Mammary epithelial cell (primary cell): ENCODE data around the gene RPTOR.

Experiments
- EZH2 ChIP-seq: IDR thresholded peaks from 2 replicates; pipeline ENCODE4 v1.6.1; 2012; ENCODE audit warnings: low read length, inconsistent platforms, borderline replicate concordance
- TF ChIP-seq, protein P1 (sequence below), 2 donors: IDR thresholded peaks in 1 of 2; conservative IDR thresholded peaks in 1 of 2; 2 replicates each; pipeline ENCODE4 v1.5.1; 2011 to 2012; ENCODE audit warnings: inconsistent platforms in 2 of 2, low read length in 2 of 2, mild to moderate bottlenecking in 2 of 2, control low read depth in 1 of 2, low read depth in 1 of 2; ENCODE audit not compliant: insufficient read depth in 1 of 2; ENCODE audit errors: extremely low read depth in 1 of 2

DNA sequence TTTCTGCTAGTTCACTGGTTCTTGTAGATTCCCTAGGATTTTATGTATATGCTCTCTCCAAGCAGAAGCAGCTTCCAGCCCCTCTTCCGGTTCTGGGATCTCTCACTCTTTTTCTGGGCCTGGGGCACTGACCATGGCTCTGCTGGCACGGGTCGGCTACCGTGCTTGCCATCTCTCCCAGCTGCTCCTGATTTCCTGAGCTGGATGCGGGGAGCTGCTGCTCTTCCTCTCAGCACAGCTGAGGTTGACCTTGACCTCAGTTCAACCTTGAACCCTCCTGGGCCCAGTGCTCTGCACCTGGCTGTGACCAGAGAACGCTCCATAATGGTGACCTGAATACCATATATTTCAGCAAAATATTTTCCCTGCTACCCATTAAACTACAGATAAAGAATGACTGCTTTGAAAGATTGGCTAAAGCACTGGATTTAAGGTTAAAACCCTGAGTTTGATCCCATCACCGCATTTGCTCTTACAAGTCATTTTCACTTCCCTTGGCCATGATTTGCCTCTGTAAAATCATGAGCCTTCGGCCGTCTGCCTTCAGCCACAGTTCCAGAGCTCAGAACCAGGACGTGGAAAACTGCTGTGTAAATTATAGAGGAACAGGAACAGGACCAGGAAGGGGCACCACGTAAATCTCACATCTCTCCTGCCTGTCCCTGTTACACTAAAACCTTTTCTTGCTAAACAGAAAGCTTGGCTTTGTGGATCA is 316.2 kb downstream of the RPTOR start:
- TF ChIP-seq, protein P1, sequence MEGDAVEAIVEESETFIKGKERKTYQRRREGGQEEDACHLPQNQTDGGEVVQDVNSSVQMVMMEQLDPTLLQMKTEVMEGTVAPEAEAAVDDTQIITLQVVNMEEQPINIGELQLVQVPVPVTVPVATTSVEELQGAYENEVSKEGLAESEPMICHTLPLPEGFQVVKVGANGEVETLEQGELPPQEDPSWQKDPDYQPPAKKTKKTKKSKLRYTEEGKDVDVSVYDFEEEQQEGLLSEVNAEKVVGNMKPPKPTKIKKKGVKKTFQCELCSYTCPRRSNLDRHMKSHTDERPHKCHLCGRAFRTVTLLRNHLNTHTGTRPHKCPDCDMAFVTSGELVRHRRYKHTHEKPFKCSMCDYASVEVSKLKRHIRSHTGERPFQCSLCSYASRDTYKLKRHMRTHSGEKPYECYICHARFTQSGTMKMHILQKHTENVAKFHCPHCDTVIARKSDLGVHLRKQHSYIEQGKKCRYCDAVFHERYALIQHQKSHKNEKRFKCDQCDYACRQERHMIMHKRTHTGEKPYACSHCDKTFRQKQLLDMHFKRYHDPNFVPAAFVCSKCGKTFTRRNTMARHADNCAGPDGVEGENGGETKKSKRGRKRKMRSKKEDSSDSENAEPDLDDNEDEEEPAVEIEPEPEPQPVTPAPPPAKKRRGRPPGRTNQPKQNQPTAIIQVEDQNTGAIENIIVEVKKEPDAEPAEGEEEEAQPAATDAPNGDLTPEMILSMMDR (conservative IDR thresholded peaks at IDR 0.05 in 1 of 2, IDR thresholded peaks at IDR 0.05 in 1 of 2; ENCODE audit: extremely low read depth in 1 of 2, insufficient read depth in 1 of 2, low read depth in 1 of 2, low read length in 2 of 2), result no peak
- no peak for TF ChIP-seq EZH2
